Measurements from ENCODE around the gene MAGEA11. TPM values are rescaled to one million over a fixed set of nuclear protein-coding genes. Genes with fewer than 3 reads are reported as not detected.

Gene MAGEA11, protein sequence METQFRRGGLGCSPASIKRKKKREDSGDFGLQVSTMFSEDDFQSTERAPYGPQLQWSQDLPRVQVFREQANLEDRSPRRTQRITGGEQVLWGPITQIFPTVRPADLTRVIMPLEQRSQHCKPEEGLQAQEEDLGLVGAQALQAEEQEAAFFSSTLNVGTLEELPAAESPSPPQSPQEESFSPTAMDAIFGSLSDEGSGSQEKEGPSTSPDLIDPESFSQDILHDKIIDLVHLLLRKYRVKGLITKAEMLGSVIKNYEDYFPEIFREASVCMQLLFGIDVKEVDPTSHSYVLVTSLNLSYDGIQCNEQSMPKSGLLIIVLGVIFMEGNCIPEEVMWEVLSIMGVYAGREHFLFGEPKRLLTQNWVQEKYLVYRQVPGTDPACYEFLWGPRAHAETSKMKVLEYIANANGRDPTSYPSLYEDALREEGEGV
- total RNA-seq (2014; rRNA removed; shearing (Covaris generic)) = 34.9 and 38.3 TPM in 2 replicates

DNA sequence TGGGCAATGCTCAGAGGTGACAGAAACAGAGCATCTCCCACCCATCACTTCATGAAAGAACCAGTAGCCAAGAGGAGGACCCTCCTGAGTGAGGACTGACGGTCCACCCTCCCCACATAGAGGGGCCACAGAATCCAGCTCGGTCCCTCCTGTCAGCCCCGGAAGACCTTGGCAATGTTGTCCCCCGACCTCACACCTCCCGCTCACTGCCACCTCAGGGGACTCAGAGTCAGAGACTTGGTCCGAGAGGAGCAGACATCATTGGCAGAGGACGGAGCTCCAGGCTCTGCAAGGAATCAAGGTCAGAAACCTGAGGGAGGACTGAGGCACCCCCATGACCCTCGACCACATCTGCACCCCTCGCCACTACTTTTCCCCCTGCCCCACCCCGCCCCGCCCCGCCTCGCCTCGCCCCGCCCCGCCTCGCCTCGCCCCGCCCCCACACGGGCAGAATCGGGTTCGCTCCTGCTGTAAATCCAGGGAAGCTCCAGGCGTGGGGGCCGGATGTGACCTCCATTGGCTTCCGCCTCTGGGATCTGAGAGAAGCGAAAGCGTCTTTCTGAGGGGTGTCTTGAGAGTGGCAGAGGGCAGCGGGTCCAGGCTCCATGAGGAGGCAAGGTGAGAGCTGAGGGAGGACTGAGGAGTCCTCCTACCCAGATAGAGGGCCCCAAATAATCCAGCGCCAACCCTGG is at the start of gene MAGEA11:
Gene MAGEA11 (plus strand): TSS at position 516 of the 692 bp plus-strand sequence. CDS start 1,100 bp downstream, outside the sequence.

Small RNA genes lying within 50 kb of the gene (small RNA-seq; reads per million reads assigned to genes)
- not detected for gene AC244098.1
- not detected for gene AC244098.2
- gene AC244098.3 = not detected

Other genes starting within 250 kb of the MAGEA11 start
- 20.6 and 23.0 TPM in 2 replicates for gene IDS, start 206.8 kb upstream of the MAGEA11 start, total RNA-seq (2014; rRNA removed; shearing (Covaris generic))
- 11.5 and 17.2 TPM in 2 replicates for gene EOLA1, start 171.0 kb upstream of the MAGEA11 start, total RNA-seq (2014; rRNA removed; shearing (Covaris generic))
- gene HSFX3, start 162.1 kb upstream of the MAGEA11 start, total RNA-seq (2014; rRNA removed; shearing (Covaris generic)) = not detected in 2 replicates
- not detected in 2 replicates for gene MAGEA9B, start 124.6 kb upstream of the MAGEA11 start, total RNA-seq (2014; rRNA removed; shearing (Covaris generic))
- not detected in 2 replicates for gene HSFX2, start 116.7 kb upstream of the MAGEA11 start, total RNA-seq (2014; rRNA removed; shearing (Covaris generic))
- 6.5 and 8.3 TPM in 2 replicates for gene TMEM185A, start 80.3 kb upstream of the MAGEA11 start, total RNA-seq (2014; rRNA removed; shearing (Covaris generic))
- gene HSFX1, start 62.0 kb downstream of the MAGEA11 start, total RNA-seq (2014; rRNA removed; shearing (Covaris generic)) = 0.11 and 0.29 TPM in 2 replicates
- not detected in 2 replicates for gene MAGEA9, start 69.9 kb downstream of the MAGEA11 start, total RNA-seq (2014; rRNA removed; shearing (Covaris generic))
- not detected in 2 replicates for gene MAGEA8, start 169.1 kb downstream of the MAGEA11 start, total RNA-seq (2014; rRNA removed; shearing (Covaris generic))
- gene HSFX4, start 217.5 kb downstream of the MAGEA11 start, total RNA-seq (2014; rRNA removed; shearing (Covaris generic)) = not detected in 2 replicates
- 23.9 and 35.2 TPM in 2 replicates for gene EOLA2, start 226.4 kb downstream of the MAGEA11 start, total RNA-seq (2014; rRNA removed; shearing (Covaris generic))

All from A375 (cell line).